Frontal cortex (tissue), 4 donors: ENCODE data around the gene TMEM39A. TPM values are rescaled to one million over a fixed set of nuclear protein-coding genes. Genes with fewer than 3 reads are reported as not detected.

ENCODE experiments used
- DNase-seq, 2 donors: peaks; one replicate each; pipeline ENCODE4 v3.0.0; 2012; ENCODE audit warnings: low spot score in 2 of 2
- FAIRE-seq: peaks from 2 replicates; lab custom pipeline; 2012; peaks lifted over from hg19 to GRCh38; lab: Jason Lieb, UNC
- total RNA-seq: library from RNA; depleted of rRNA; stranded (reverse); fragments of >200 nt; gene quantifications from one replicate; pipeline ENCODE4 v1.2.3, GENCODE V29; 2014
- donor health status: control.
- donor health status: control.
- donor health status: control.

Gene TMEM39A
- 9.8 TPM for total RNA-seq

- FAIRE-seq (no peak), DNase-seq (peak; percentile 91 to 97)
These were observed at the start of gene TMEM39A for GRCh38 chr3:119463171-119464169. TSS of gene TMEM39A (minus strand) at chr3:119463615. CDS start at chr3:119462074, 1,541 bp downstream.

GRCh38 chr3:119510690-119511089, 47.3 kb upstream of the TMEM39A start:
- no peak for FAIRE-seq

GRCh38 chr3:119508172-119508845, 44.9 kb upstream of the TMEM39A start:
- FAIRE-seq (no peak), DNase-seq (no peak)

More at GRCh38 chr3:119510690-119511089, 47.3 kb upstream of the TMEM39A start:
- DNase-seq: no peak

- no peak for FAIRE-seq
- no peak for DNase-seq
These were observed 44.0 kb upstream of the TMEM39A start for GRCh38 chr3:119507404-119507803.

- no peak for FAIRE-seq
- DNase-seq: no peak
These were observed 43.2 kb upstream of the TMEM39A start for GRCh38 chr3:119506631-119507030.

- FAIRE-seq (no peak), DNase-seq (no peak)
These were observed 37.5 kb upstream of the TMEM39A start for GRCh38 chr3:119500901-119501300.

- FAIRE-seq (no peak), DNase-seq (no peak)
These were observed 36.9 kb upstream of the TMEM39A start for GRCh38 chr3:119500265-119500664.

- DNase-seq: peak; percentile 83 to 95
- peak; percentile 64 for FAIRE-seq
These were observed 35.0 kb upstream of the TMEM39A start, which contains the start of gene TIMMDC1 for GRCh38 chr3:119498186-119499011. TSS of gene TIMMDC1 (plus strand) at chr3:119498547. CDS start at chr3:119498734, 187 bp downstream.

- FAIRE-seq (no peak), DNase-seq (peak in 1 of 2 donors; percentile 7)
These were observed 34.4 kb upstream of the TMEM39A start for GRCh38 chr3:119497820-119498185.

- no peak for FAIRE-seq
- no peak for DNase-seq
These were observed 31.2 kb upstream of the TMEM39A start for GRCh38 chr3:119494597-119494996.

- DNase-seq (no peak), FAIRE-seq (no peak)
These were observed 29.4 kb upstream of the TMEM39A start for GRCh38 chr3:119492810-119493209.

- FAIRE-seq: no peak
These were observed 28.7 kb upstream of the TMEM39A start for GRCh38 chr3:119492128-119492527.

GRCh38 chr3:119490153-119490552, 26.7 kb upstream of the TMEM39A start:
- no peak for DNase-seq
- FAIRE-seq: no peak

More at GRCh38 chr3:119492128-119492527, 28.7 kb upstream of the TMEM39A start:
- DNase-seq: no peak

GRCh38 chr3:119485563-119485962, 22.1 kb upstream of the TMEM39A start:
- FAIRE-seq: no peak
- no peak for DNase-seq

GRCh38 chr3:119483101-119483500, 19.7 kb upstream of the TMEM39A start:
- no peak for FAIRE-seq
- no peak for DNase-seq

- DNase-seq: no peak
- FAIRE-seq: no peak
These were observed 17.7 kb upstream of the TMEM39A start for GRCh38 chr3:119481079-119481478.

- FAIRE-seq: no peak
- no peak for DNase-seq
These were observed 7.5 kb upstream of the TMEM39A start for GRCh38 chr3:119470866-119471265.

- FAIRE-seq: no peak
- DNase-seq: peak in 1 of 2 donors; percentile 37
These were observed 6.2 kb upstream of the TMEM39A start for GRCh38 chr3:119469418-119470189.

- DNase-seq (no peak), FAIRE-seq (no peak)
These were observed 4.6 kb upstream of the TMEM39A start for GRCh38 chr3:119468041-119468440.
